Measurements from ENCODE around the gene RGCC. TPM values are rescaled to one million over a fixed set of nuclear protein-coding genes. Genes with fewer than 3 reads are reported as not detected.

The RGCC gene
- total and polyA plus RNA-seq, 8 donors = 93.4 to 196 (median 143) TPM

DNA sequence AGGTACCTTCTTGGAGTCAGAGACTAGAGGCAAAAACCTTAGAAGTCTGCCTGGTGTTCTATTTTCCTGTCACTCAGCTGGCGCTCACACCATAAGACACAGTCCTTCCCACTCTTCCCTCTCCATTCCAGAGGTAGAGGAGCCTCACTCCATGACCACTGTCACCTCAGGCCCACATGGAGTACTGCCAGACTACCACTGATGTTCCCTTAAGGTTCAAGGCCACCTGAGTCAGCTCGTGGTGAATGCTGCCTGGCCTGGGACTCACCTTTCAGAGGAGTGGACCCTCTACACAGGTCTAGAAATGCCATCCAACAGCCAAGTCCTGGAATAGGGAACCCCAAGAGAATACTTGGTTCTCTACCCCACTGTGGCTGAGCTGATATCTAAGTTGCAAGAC lies 29.9 kb downstream of the RGCC start:
- Histone ChIP-seq H3K27me3 (no peaks in the 10 kb centered on the region), H3K4me1 (peaks cover 0 to 5% of the 10 kb centered on the region in 2 donors), H3K4me3 (no peak overlapping the region), H3K36me3 (no peaks in the 10 kb centered on the region), H3K9me3 (peaks cover 0 to 10% of the 10 kb centered on the region in 2 donors), H3K27ac (no peak overlapping the region)
- ATAC-seq (no peak), DNase-seq (no peak)
- intact Hi-C loops (cut with DNase I) = no loop called here
- TF ChIP-seq CTCF (IDR thresholded peaks at IDR 0.05) = no peak

GRCh38 chr13:41488124-41488523 lies 30.8 kb downstream of the RGCC start:
- no peak for ATAC-seq
- intact Hi-C loops (cut with DNase I) = no loop called here
- Histone ChIP-seq H3K4me1 (peaks cover 0 to 14% of the 10 kb centered on the region in 2 donors), H3K27ac (no peak overlapping the region), H3K36me3 (no peaks in the 10 kb centered on the region), H3K9me3 (peaks cover 0 to 6% of the 10 kb centered on the region in 2 donors), H3K27me3 (no peaks in the 10 kb centered on the region), H3K4me3 (no peak overlapping the region)
- DNase-seq = no peak
- TF ChIP-seq CTCF (IDR thresholded peaks at IDR 0.05) = no peak

DNA sequence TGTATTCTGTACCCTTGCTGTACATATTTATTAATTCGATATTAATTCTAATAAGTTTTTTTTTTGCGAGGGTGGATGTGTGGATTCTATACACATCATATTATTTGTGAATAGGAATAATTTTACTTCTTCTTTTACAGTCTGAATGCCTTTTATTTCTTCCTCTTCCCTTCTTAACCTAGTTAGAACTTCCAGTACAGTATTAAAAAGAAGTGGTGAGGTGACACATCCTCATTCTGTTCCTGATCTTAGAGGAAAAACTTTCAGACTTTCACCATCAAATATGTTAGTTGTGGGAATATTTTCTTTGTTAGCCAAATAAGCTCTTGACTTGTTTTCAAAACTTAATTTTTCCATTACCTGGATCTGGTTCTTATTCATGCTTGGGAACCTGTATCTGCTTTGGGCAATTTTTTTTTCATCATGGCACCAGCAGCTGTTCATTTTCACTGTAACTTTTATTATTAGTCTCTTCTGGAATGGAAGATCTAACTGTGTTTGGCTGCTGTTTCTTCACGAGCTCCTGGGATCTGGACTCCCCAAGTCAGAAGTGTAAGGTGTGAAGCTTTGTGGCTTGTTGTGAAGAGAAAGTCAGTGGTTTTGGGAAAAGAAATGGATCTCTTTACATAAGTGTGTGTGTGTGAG lies 33.1 kb downstream of the RGCC start:
- ATAC-seq = no peak
- Histone ChIP-seq H3K9me3 (peaks cover 0 to 4% of the 10 kb centered on the region in 2 donors), H3K36me3 (no peaks in the 10 kb centered on the region), H3K4me3 (no peak overlapping the region), H3K27me3 (no peaks in the 10 kb centered on the region), H3K4me1 (peaks cover 0 to 22% of the 10 kb centered on the region in 2 donors), H3K27ac (no peak overlapping the region)
- DNase-seq = no peak
- TF ChIP-seq CTCF (IDR thresholded peaks at IDR 0.05) = no peak
- intact Hi-C loops (cut with DNase I) = no loop called here

GRCh38 chr13:41491436-41491835 lies 34.1 kb downstream of the RGCC start:
- Histone ChIP-seq H3K4me1 (peaks cover 0 to 22% of the 10 kb centered on the region in 2 donors), H3K4me3 (no peak overlapping the region), H3K36me3 (no peaks in the 10 kb centered on the region), H3K27ac (no peak overlapping the region), H3K27me3 (no peaks in the 10 kb centered on the region), H3K9me3 (no peaks in the 10 kb centered on the region)
- ATAC-seq (no peak), DNase-seq (no peak)
- no peak for TF ChIP-seq CTCF (IDR thresholded peaks at IDR 0.05)
- intact Hi-C loops (cut with DNase I) = no loop called here

- Histone ChIP-seq H3K9me3 (no peaks in the 10 kb centered on the region), H3K27ac (peak overlapping the region in 1 of 2 donors; percentile 73), H3K4me1 (peaks cover 0 to 22% of the 10 kb centered on the region in 2 donors), H3K27me3 (no peaks in the 10 kb centered on the region), H3K4me3 (no peak overlapping the region), H3K36me3 (no peaks in the 10 kb centered on the region)
- intact Hi-C loops (cut with DNase I) = no loop called here
- DNase-seq (peak in 2 of 4 donors; percentile 3 to 10), ATAC-seq (peak; percentile 41)
- TF ChIP-seq CTCF (IDR thresholded peaks at IDR 0.05) = no peak
Observed at GRCh38 chr13:41492432-41493260, 35.3 kb downstream of the RGCC start.
